ENCODE measurements around the gene AKR7A3. TPM values are rescaled to one million over a fixed set of nuclear protein-coding genes. Genes with fewer than 3 reads are reported as not detected.

AKR7A3 gene
- total RNA-seq, 6 experiments from 2014 or later: 58.1 to 169 (median 130) TPM

DNA sequence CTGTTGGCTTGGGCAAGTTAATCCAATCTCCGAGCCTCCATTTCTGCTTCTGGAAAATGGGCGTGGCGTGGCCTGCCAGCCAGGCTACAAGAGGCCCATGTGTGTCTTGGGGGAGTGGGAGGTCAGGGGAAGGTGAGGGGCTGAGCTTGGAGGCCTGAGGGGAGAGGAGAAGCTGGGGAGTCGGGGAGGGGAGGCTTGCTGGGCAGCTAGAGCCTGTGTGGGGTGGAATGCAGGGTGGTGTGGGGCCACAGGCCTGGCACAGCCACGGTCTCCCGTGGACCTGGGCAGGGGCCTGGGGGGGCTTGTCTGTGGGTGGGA is 38.1 kb upstream of the AKR7A3 start:
- intact Hi-C loops (cut with DNase I): no loop called here
- Histone ChIP-seq H3K36me3 (peaks cover 0 to 38% (median 3%) of the 10 kb centered on the region in 4 donors), H3K27me3 (no peaks in the 10 kb centered on the region), H3K27ac (no peak overlapping the region), H3K4me1 (no peaks in the 10 kb centered on the region), H3K9me3 (no peaks in the 10 kb centered on the region), H3K4me3 (no peak overlapping the region)
- WGBS (ENCODE audit: insufficient coverage, low coverage, low lambda C conversion rate, missing lambda C conversion rate): no CpG with 5 or more reads among the region's 6 CpGs
- ATAC-seq (no peak), DNase-seq (no peak)
- TF ChIP-seq, protein P1, sequence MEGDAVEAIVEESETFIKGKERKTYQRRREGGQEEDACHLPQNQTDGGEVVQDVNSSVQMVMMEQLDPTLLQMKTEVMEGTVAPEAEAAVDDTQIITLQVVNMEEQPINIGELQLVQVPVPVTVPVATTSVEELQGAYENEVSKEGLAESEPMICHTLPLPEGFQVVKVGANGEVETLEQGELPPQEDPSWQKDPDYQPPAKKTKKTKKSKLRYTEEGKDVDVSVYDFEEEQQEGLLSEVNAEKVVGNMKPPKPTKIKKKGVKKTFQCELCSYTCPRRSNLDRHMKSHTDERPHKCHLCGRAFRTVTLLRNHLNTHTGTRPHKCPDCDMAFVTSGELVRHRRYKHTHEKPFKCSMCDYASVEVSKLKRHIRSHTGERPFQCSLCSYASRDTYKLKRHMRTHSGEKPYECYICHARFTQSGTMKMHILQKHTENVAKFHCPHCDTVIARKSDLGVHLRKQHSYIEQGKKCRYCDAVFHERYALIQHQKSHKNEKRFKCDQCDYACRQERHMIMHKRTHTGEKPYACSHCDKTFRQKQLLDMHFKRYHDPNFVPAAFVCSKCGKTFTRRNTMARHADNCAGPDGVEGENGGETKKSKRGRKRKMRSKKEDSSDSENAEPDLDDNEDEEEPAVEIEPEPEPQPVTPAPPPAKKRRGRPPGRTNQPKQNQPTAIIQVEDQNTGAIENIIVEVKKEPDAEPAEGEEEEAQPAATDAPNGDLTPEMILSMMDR (IDR thresholded peaks at IDR 0.05): no peak
- no peak for TF ChIP-seq POLR2A (IDR thresholded peaks at IDR 0.05)

DNA sequence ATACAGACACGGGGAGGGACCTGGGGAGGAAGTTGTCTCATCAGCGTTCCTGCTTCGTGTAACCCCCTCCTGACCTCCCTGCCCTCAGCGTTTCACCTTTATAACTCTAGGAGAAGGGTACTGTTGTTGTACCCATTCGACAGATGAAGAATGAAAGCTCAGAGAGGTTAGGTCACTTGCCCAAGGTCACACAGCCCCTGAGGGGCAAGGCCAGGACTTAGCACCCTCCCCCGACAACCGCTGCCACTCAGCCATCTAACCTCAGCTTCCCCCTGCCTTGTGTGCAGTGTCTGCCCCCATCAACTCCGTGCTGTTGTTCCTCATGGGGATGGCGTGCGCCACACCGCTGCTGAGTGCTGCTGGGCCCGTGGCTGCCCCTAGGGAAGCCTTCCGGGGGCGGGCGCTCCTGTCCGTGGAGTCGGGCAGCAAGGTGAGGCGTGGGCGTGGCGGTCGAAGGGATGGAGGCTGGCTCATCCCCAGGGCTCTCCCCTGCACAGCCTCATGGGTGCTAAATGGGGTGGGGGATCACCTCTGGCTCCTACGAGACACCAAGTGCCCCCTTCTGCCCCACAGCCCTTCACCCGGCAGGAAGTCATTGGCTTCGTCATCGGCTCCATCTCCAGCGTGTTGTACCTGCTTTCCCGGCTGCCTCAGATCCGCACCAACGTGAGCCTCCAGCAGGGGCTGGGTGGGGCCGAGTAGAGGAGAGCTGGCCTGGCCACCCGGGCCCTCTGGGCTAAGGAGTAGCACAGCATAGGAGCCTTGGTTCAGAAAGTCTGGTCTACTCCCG is 37.6 kb upstream of the AKR7A3 start:
- TF ChIP-seq, protein P1 (IDR thresholded peaks at IDR 0.05): no peak
- no peak for TF ChIP-seq POLR2A (IDR thresholded peaks at IDR 0.05)
- no peaks in the 10 kb centered on the region for H3K27me3 ChIP-seq
- no peaks in the 10 kb centered on the region for H3K9me3 ChIP-seq
- H3K4me3 ChIP-seq: no peak overlapping the region
- intact Hi-C loops (cut with DNase I): no loop called here
- ATAC-seq (no peak), DNase-seq (no peak)
- WGBS (ENCODE audit: insufficient coverage, low coverage, low lambda C conversion rate, missing lambda C conversion rate): 83% methylated on average over 6 of the region's 32 CpGs
- peaks cover 0 to 38% (median 3%) of the 10 kb centered on the region in 4 donors for H3K36me3 ChIP-seq
- no peaks in the 10 kb centered on the region for H3K4me1 ChIP-seq
- H3K27ac ChIP-seq: no peak overlapping the region

DNA sequence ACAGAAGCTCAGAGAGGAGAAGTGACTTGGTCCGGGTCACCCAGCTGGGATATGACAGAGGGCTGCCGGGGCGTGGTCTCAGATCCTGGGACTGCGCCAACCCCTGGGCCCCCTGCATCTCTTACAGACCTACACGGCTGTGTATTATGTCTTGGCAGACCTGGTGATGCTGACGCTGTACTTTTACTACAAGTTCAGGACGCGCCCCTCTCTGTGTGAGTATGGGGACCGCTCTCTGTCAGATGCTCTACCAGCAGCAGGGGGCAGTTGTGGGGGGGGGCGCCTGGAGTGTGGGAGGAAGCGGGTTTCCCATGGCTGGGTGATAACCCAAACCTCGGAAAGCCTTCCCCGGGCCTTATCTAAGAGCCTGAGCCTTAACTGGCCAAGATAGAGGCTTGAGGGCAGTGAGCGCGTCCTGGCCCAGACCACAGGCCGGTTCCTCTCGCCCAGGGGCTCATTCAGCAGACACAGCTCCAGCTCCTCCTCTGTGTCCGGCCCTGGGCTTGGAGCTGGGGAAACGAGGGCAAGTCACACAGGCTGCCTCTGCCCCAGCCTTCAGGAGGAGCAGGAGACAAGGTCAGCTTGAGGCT is 36.9 kb upstream of the AKR7A3 start:
- intact Hi-C loops (cut with DNase I): no loop called here
- peaks cover 0 to 38% (median 3%) of the 10 kb centered on the region in 4 donors for H3K36me3 ChIP-seq
- no peak overlapping the region for H3K4me3 ChIP-seq
- ATAC-seq: peak; percentile 23 to 57 (median 57)
- H3K9me3 ChIP-seq: no peaks in the 10 kb centered on the region
- H3K27ac ChIP-seq: no peak overlapping the region
- no peaks in the 10 kb centered on the region for H3K4me1 ChIP-seq
- WGBS (ENCODE audit: insufficient coverage, low coverage, low lambda C conversion rate, missing lambda C conversion rate): no CpG with 5 or more reads among the region's 19 CpGs
- no peak for TF ChIP-seq POLR2A (IDR thresholded peaks at IDR 0.05)
- TF ChIP-seq, protein P1 (IDR thresholded peaks at IDR 0.05): no peak
- DNase-seq: no peak
- H3K27me3 ChIP-seq: no peaks in the 10 kb centered on the region

DNA sequence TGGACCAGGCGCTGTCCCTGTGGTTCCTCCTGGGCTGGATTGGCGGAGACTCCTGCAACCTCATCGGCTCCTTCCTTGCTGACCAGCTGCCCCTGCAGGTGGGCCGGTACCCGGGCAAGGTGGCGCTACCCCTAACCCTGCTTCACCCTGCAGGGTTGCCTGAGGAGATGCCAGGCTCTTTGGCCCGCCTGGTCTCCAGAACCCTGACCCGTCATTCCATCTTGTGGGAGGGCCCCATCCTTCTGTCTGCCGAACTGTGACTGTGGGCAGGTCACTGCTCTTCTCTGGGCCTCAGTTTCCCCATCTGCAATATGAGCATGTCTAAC is 36.1 kb upstream of the AKR7A3 start:
- WGBS (ENCODE audit: insufficient coverage, low coverage, low lambda C conversion rate, missing lambda C conversion rate): no CpG with 5 or more reads among the region's 9 CpGs
- no peak overlapping the region for H3K4me3 ChIP-seq
- intact Hi-C loops (cut with DNase I): no loop called here
- ATAC-seq (no peak), DNase-seq (no peak)
- TF ChIP-seq, protein P1 (IDR thresholded peaks at IDR 0.05): no peak
- TF ChIP-seq POLR2A (IDR thresholded peaks at IDR 0.05): no peak
- no peaks in the 10 kb centered on the region for H3K4me1 ChIP-seq
- H3K27me3 ChIP-seq: no peaks in the 10 kb centered on the region
- no peaks in the 10 kb centered on the region for H3K9me3 ChIP-seq
- peaks cover 0 to 38% (median 3%) of the 10 kb centered on the region in 4 donors for H3K36me3 ChIP-seq
- H3K27ac ChIP-seq: no peak overlapping the region

Data from right lobe of liver (tissue), 6 donors.